Measurements from ENCODE around the gene ZFR2.

The ZFR2 gene

GRCh38 chr19:3867971-3868769 lies 668 bp downstream of the ZFR2 start:
- DNase-seq, result no peak

GRCh38 chr19:3866910-3867638 lies 1.8 kb downstream of the ZFR2 start:
- DNase-seq, result no peak

- no peak for DNase-seq
Measured at GRCh38 chr19:3863648-3864047, 5.2 kb downstream of the ZFR2 start.

- DNase-seq, result no peak
Measured at GRCh38 chr19:3862826-3863500, 5.9 kb downstream of the ZFR2 start.

- no peak for DNase-seq
Measured at GRCh38 chr19:3860499-3860898, 8.3 kb downstream of the ZFR2 start.

- no peak for DNase-seq
Measured at GRCh38 chr19:3857449-3858003, 11.3 kb downstream of the ZFR2 start.

GRCh38 chr19:3855320-3855719 lies 13.5 kb downstream of the ZFR2 start:
- DNase-seq, result no peak

GRCh38 chr19:3852614-3853254 lies 16.1 kb downstream of the ZFR2 start:
- no peak for DNase-seq

- DNase-seq, result no peak
Measured at GRCh38 chr19:3852177-3852511, 16.7 kb downstream of the ZFR2 start.

GRCh38 chr19:3851254-3852176 lies 17.3 kb downstream of the ZFR2 start:
- no peak for DNase-seq

GRCh38 chr19:3850320-3850972 lies 18.4 kb downstream of the ZFR2 start:
- no peak for DNase-seq

GRCh38 chr19:3849787-3850186 lies 19.1 kb downstream of the ZFR2 start:
- no peak for DNase-seq

GRCh38 chr19:3849092-3849491 lies 19.7 kb downstream of the ZFR2 start:
- no peak for DNase-seq

GRCh38 chr19:3844596-3844995 lies 24.2 kb downstream of the ZFR2 start:
- no peak for DNase-seq

GRCh38 chr19:3842948-3843347 lies 25.9 kb downstream of the ZFR2 start:
- no peak for DNase-seq

- DNase-seq, result no peak
Measured at GRCh38 chr19:3840804-3841203, 28.0 kb downstream of the ZFR2 start.

- no peak for DNase-seq
Measured at GRCh38 chr19:3839941-3840340, 28.9 kb downstream of the ZFR2 start.

GRCh38 chr19:3838661-3839060 lies 30.2 kb downstream of the ZFR2 start:
- DNase-seq, result no peak

- no peak for DNase-seq
Measured at GRCh38 chr19:3837922-3838321, 30.9 kb downstream of the ZFR2 start.

GRCh38 chr19:3837332-3837731 lies 31.5 kb downstream of the ZFR2 start:
- no peak for DNase-seq

GRCh38 chr19:3836887-3837286 lies 32.0 kb downstream of the ZFR2 start:
- DNase-seq, result no peak

- no peak for DNase-seq
Measured at GRCh38 chr19:3835055-3835435, 33.8 kb downstream of the ZFR2 start.

All from SIG-M5 (cell line).